HCT116 (cell line): Measurements from ENCODE around the gene SLC25A21. TPM values are rescaled to one million over a fixed set of nuclear protein-coding genes. Genes with fewer than 3 reads are reported as not detected.

Experiments
- ATAC-seq: fragments of 200-7000 bp; cut with Tn5 transposase; 2 replicates; pipeline ENCODE4 v1.9.1; 2020; ENCODE audit warnings: mild to moderate bottlenecking, moderate library complexity
- BruUV-seq: library from RNA; stranded (reverse); fragments of 400-500 nt; replicated peaks from 2 replicates; lab custom pipeline; 2021; lab: Mats Ljungman, UMichigan
- CTCF ChIA-PET: fragments of 300-600 bp; sonication (Branson Sonifier 250); formaldehyde crosslinking; loops from one replicate; lab custom pipeline; 2021; ENCODE audit warnings: antibody characterized with exemption; lab: Charles Lee
- POLR2A ChIA-PET: fragments of 300-600, 350-600 bp; sonication (Branson Sonifier 250); formaldehyde crosslinking; loops from one replicate; lab custom pipeline; 2021; ENCODE audit warnings: antibody characterized with exemption; lab: Charles Lee
- RAD21 ChIA-PET, 2 experiments: fragments of 300-600 bp; sonication (Branson Sonifier 250); formaldehyde crosslinking; loops; one replicate each; lab custom pipeline; 2023; ENCODE audit warnings: low total read pairs in 2 of 2; ENCODE audit not compliant: uncharacterized antibody in 2 of 2, unreplicated experiment in 2 of 2, low non-redundant PET in 1 of 2; lab: Charles Lee
- DNase-seq: peaks from one replicate; pipeline ENCODE4 v3.0.0-alpha.2; 2010; ENCODE audit warnings: low read depth, low spot score
- H2AFZ ChIP-seq: fragments of 200-600 bp; shearing (Covaris generic), sonication (generic); 2 replicates; pipeline ENCODE4 v1.6.1; 2017; ENCODE audit warnings: low read depth, mixed run types, mixed read lengths, antibody characterized with exemption, low read length; ENCODE audit not compliant: poor library complexity, severe bottlenecking
- H3K27ac ChIP-seq: 2 replicates; pipeline ENCODE4 v1.5.1; 2012; ENCODE audit warnings: low read depth, low read length
- H3K27me3 ChIP-seq: fragments of 200-600 bp; sonication (generic); 2 replicates; pipeline ENCODE4 v1.6.1; 2016; ENCODE audit warnings: mixed run types, low read length, mixed read lengths; ENCODE audit not compliant: insufficient read depth
- H3K36me3 ChIP-seq, 2 experiments: fragments of 200-500 bp in 1 of 2; fragments of 200-600 bp in 1 of 2; sonication (Bioruptor generic) in 1 of 2; sonication (generic) in 1 of 2; 2 replicates each; pipeline versions ENCODE4 v1.5.1 to v1.6.1; 2014 to 2016; ENCODE audit warnings: low read length in 2 of 2, inconsistent platforms in 1 of 2, mixed read lengths in 1 of 2, mixed run types in 1 of 2; ENCODE audit not compliant: insufficient read depth in 2 of 2, control insufficient read depth in 1 of 2
- H3K4me1 ChIP-seq, 2 experiments: fragments of 200-600 bp in 1 of 2; sonication (generic) in 1 of 2; 2 replicates each; pipeline versions ENCODE4 v1.5.1 to v1.6.1; 2012 to 2017; ENCODE audit warnings: low read length in 2 of 2, inconsistent platforms in 1 of 2, mild to moderate bottlenecking in 1 of 2, mixed read lengths in 1 of 2, mixed run types in 1 of 2, moderate library complexity in 1 of 2; ENCODE audit not compliant: insufficient read depth in 2 of 2, control insufficient read depth in 1 of 2
- H3K4me2 ChIP-seq: fragments of 200-600 bp; sonication (generic); 2 replicates; pipeline ENCODE4 v1.6.1; 2017; ENCODE audit warnings: mixed run types, low read length, mixed read lengths
- H3K4me3 ChIP-seq, 2 experiments: fragments of 200-600 bp in 1 of 2; sonication (generic) in 1 of 2; replicated peaks in 1 of 2; 2 replicates each; pipeline ENCODE4 v1.5.1; 2011 to 2016; ENCODE audit warnings: low read length in 2 of 2, control low read depth in 1 of 2, low read depth in 1 of 2, mild to moderate bottlenecking in 1 of 2, mixed read lengths in 1 of 2, mixed run types in 1 of 2
- H3K79me2 ChIP-seq: fragments of 200-600 bp; sonication (generic); 2 replicates; pipeline ENCODE4 v1.6.1; 2017; ENCODE audit warnings: mild to moderate bottlenecking, mixed run types, low read length, moderate library complexity, mixed read lengths; ENCODE audit not compliant: insufficient read depth
- H3K9ac ChIP-seq: fragments of 200-600 bp; sonication (generic); 2 replicates; pipeline ENCODE4 v1.6.1; 2016; ENCODE audit warnings: low read length, mixed read lengths
- H3K9me2 ChIP-seq: fragments of 200-600 bp; sonication (generic), shearing (Covaris generic); 2 replicates; pipeline ENCODE4 v1.6.1; 2017; ENCODE audit warnings: mixed run types, mild to moderate bottlenecking, moderate library complexity; ENCODE audit not compliant: insufficient read depth
- H3K9me3 ChIP-seq, 2 experiments: fragments of 200-500 bp in 1 of 2; fragments of 200-600 bp in 1 of 2; sonication (Bioruptor generic) in 1 of 2; sonication (generic) in 1 of 2; 2 replicates each; pipeline ENCODE4 v1.6.1; 2014 to 2017; ENCODE audit warnings: low read length in 2 of 2, mixed read lengths in 2 of 2, inconsistent platforms in 1 of 2, low read depth in 1 of 2, mild to moderate bottlenecking in 1 of 2, mixed run types in 1 of 2, moderate library complexity in 1 of 2; ENCODE audit not compliant: control insufficient read depth in 1 of 2, insufficient read depth in 1 of 2
- H4K20me1 ChIP-seq: fragments of 200-600 bp; sonication (generic), shearing (Covaris generic); 2 replicates; pipeline ENCODE4 v1.6.1; 2017; ENCODE audit warnings: mixed run types, mild to moderate bottlenecking, moderate library complexity; ENCODE audit not compliant: insufficient read depth
- ATF3 ChIP-seq: IDR thresholded peaks from 2 replicates; pipeline ENCODE4 v1.6.1; 2012
- CBX3 ChIP-seq: IDR thresholded peaks from 2 replicates; pipeline ENCODE4 v1.6.1; 2012; ENCODE audit warnings: low read depth
- EGR1 ChIP-seq: IDR thresholded peaks from 2 replicates; pipeline ENCODE4 v1.6.1; 2012; ENCODE audit warnings: low read depth
- ELF1 ChIP-seq: IDR thresholded peaks from 2 replicates; pipeline ENCODE4 v1.6.1; 2012; ENCODE audit warnings: low read depth, borderline replicate concordance
- EZH2 ChIP-seq: fragments of 200-600 bp; sonication (generic); IDR thresholded peaks from 2 replicates; pipeline ENCODE4 v1.6.1; 2017; ENCODE audit warnings: antibody characterized with exemption, mixed run types
- EZH2phosphoT487 ChIP-seq: fragments of 200-600 bp; IDR thresholded peaks from 2 replicates; pipeline ENCODE4 v1.6.1; 2018; ENCODE audit warnings: antibody characterized with exemption, borderline replicate concordance
- FOSL1 ChIP-seq: IDR thresholded peaks from 2 replicates; pipeline ENCODE4 v1.6.1; 2012; ENCODE audit warnings: low read depth
- JUND ChIP-seq: IDR thresholded peaks from 2 replicates; pipeline ENCODE4 v1.6.1; 2012
- POLR2AphosphoS5 ChIP-seq: IDR thresholded peaks from 2 replicates; pipeline ENCODE4 v1.6.1; 2011; ENCODE audit warnings: mild to moderate bottlenecking, low read depth, low read length, moderate library complexity
- RAD21 ChIP-seq: IDR thresholded peaks from 2 replicates; pipeline ENCODE4 v1.6.1; 2012; ENCODE audit warnings: low read depth, mild to moderate bottlenecking
- SP1 ChIP-seq: IDR thresholded peaks from 2 replicates; pipeline ENCODE4 v1.6.1; 2012; ENCODE audit warnings: low read depth
- SRF ChIP-seq: IDR thresholded peaks from 2 replicates; pipeline ENCODE4 v1.6.1; 2012; ENCODE audit warnings: low read depth
- TCF7L2 ChIP-seq: IDR thresholded peaks from 2 replicates; pipeline ENCODE4 v1.7.0; 2011; ENCODE audit warnings: borderline replicate concordance, inconsistent platforms; ENCODE audit not compliant: insufficient read depth, insufficient read length; ENCODE audit errors: extremely low read depth
- YY1 ChIP-seq: IDR thresholded peaks from 2 replicates; pipeline ENCODE4 v1.6.1; 2011; ENCODE audit warnings: low read length, low read depth, moderate library complexity, mild to moderate bottlenecking; ENCODE audit not compliant: insufficient replicate concordance; ENCODE audit errors: extremely low read depth
- ZBTB33 ChIP-seq: IDR thresholded peaks from 2 replicates; pipeline ENCODE4 v1.6.1; 2011; ENCODE audit warnings: mild to moderate bottlenecking, low read length, moderate library complexity; ENCODE audit not compliant: insufficient replicate concordance; ENCODE audit errors: extremely low read depth
- ZNF274 ChIP-seq: fragments of 200-500 bp; sonication (Bioruptor generic); IDR thresholded peaks from 2 replicates; pipeline ENCODE4 v1.6.1; 2014; ENCODE audit warnings: mild to moderate bottlenecking, low read depth, low read length, inconsistent platforms
- intact Hi-C: fragments of 100-400 bp; cut with micrococcal nuclease; formaldehyde crosslinking; loops from 2 replicates; pipeline ENCODE4 v1.10.0; 2022
- total RNA-seq: library from RNA; stranded (reverse); gene quantifications from one replicate; pipeline ENCODE4 v1.2.1, GENCODE V29; 2021; ENCODE audit not compliant: unreplicated experiment

Gene SLC25A21
- total RNA-seq, 1 experiment from 2014 or later = 3.5 TPM

GRCh38 chr14:37202812-37203211 lies 30.4 kb upstream of the SLC25A21 start:
- Histone ChIP-seq H2AFZ (no peak overlapping the region), H3K4me1 (peaks cover 0 to 23% of the 10 kb centered on the region in 2 experiments; a peak in 2 of 4 replicates), H3K36me3 (no peaks in the 10 kb centered on the region), H3K9me3 (peaks cover 11 to 12% of the 10 kb centered on the region in 2 experiments; a peak in 2 of 4 replicates), H3K79me2 (peaks cover 41% of the 10 kb centered on the region), H4K20me1 (no peaks in the 10 kb centered on the region; the same call in 1 of the 2 replicates), H3K9ac (no peak overlapping the region), H3K4me2 (no peak overlapping the region), H3K9me2 (no peaks in the 10 kb centered on the region), H3K27ac (no peak overlapping the region), H3K27me3 (no peaks in the 10 kb centered on the region), H3K4me3 (no peak overlapping the region)
- TF ChIP-seq FOSL1 (no peak), YY1 (no peak), EZH2phosphoT487 (no peak), RAD21 (no peak), TCF7L2 (no peak), POLR2AphosphoS5 (no peak), SRF (no peak), EZH2 (no peak), EGR1 (no peak), SP1 (no peak), ZNF274 (no peak), ATF3 (no peak), CBX3 (no peak), JUND (no peak), ELF1 (no peak), ZBTB33 (no peak)
- RAD21 ChIA-PET = no interaction called here
- intact Hi-C loops = no loop called here
- DNase-seq = no peak
- CTCF ChIA-PET = interaction anchor here (1.5 kb wide), 1 partner anchor 506 kb away, joined by 4 read pairs; no protein-coding TSS in a partner anchor
- no TSS peak for BruUV-seq
- ATAC-seq = no peak
- POLR2A ChIA-PET = no interaction called here
